Lower lobe of right lung (tissue), 2 donors: Measurements from ENCODE around the gene MBLAC2. TPM values are rescaled to one million over a fixed set of nuclear protein-coding genes. Genes with fewer than 3 reads are reported as not detected.

Experiments used
- ATAC-seq, 2 donors: fragments of 200-7000 bp; cut with Tn5 transposase; one replicate each; pipeline ENCODE4 v1.9.1; 2020 to 2022; ENCODE audit warnings: mild to moderate bottlenecking in 2 of 2, moderate library complexity in 2 of 2
- DNase-seq: peaks from one replicate; pipeline ENCODE4 v3.0.0-alpha.2; 2020
- H3K27ac ChIP-seq: fragments of 200-600 bp; one replicate; pipeline ENCODE4 v1.8.0; 2022
- H3K27me3 ChIP-seq: fragments of 200-600 bp; one replicate; pipeline ENCODE4 v1.8.0; 2022; ENCODE audit warnings: low read depth
- H3K36me3 ChIP-seq: fragments of 200-600 bp; one replicate; pipeline ENCODE4 v1.8.0; 2022; ENCODE audit warnings: mild to moderate bottlenecking
- H3K4me1 ChIP-seq: fragments of 200-600 bp; one replicate; pipeline ENCODE4 v1.8.0; 2022
- H3K4me3 ChIP-seq: fragments of 200-600 bp; one replicate; pipeline ENCODE4 v1.8.0; 2022; ENCODE audit warnings: mild to moderate bottlenecking
- H3K9me3 ChIP-seq: fragments of 200-600 bp; one replicate; pipeline ENCODE4 v1.8.0; 2022
- intact Hi-C: fragments of 100-400 bp; cut with DNase I; formaldehyde crosslinking; loops from one replicate; pipeline ENCODE4 v1.11.0; 2022
- long read RNA-seq: library from polyadenylated mRNA; unstranded; transcript quantifications from one replicate; pipeline ENCODE4 v2.0.0, GENCODE V29; 2021
- total RNA-seq: library from RNA; stranded (reverse); fragmentation: NEBNext Ultra II Directional; extraction: Animal tissue kit (Norgen Biotek cat#: 25700); gene quantifications from one replicate; pipeline ENCODE4 v1.2.1, GENCODE V29; 2021
- TF ChIP-seq, protein P1 (sequence below): fragments of 200-600 bp; IDR thresholded peaks from one replicate; pipeline ENCODE4 v1.8.0; 2022; ENCODE audit warnings: antibody characterized with exemption, mild to moderate bottlenecking
- donor health status: DM: no; HTN: yes; CAD: no; lungs with severe emphysema.

Gene MBLAC2
- 5.9 TPM for total RNA-seq
- long read RNA-seq, full-length matches to known transcripts, result 11 of 12 reads
- long read RNA-seq, partial matches to known transcripts, result 0 of 12 reads
- long read RNA-seq, other reads (novel, unspliced or antisense), result 1 of 12 reads

DNA sequence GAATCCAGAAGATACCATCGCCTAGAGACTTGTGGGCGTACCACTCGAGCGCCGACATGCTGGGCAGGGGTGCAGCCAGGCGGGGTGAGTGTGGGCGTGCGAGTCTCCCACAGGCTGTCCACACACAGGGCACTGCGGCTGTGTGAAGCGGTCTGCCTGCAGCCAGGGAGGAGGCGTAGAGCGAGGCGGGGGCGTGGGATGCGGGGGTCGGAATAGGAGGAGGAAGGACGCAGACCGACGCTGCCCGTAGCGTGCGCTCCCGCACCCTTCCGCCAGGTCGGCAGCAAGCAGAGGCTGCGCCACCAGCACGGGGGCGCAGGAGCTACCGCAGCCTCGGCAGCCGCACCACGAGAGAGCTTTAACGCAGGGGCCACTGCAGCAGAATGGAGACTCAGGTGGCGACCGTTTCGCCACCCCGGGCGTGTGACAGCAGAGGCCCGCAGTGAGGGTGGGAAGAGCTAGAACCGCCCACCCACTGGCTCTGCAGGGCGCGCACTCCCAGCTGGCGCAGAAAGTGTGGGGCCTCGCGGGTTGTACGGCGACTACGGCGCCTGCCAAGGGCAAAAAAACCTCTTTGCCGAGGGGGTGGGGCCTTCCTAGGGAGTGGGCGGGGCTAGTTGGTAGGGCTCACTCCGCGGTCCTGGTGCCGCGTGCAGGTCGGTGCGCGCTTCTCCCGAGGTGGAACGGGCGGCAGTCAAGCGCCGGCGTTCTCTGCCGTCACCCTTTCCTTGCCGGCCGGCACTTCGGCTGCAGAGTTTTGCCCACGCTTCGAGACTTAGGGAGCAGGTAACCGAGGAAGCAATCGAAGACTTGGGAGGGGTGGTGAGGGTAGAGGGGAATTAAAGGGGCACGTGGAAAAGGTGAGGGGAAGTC, at the start of gene MBLAC2, which contains the start of gene POLR3G:
Gene MBLAC2, minus strand, starts transcription at position 537 of the 873 bp plus-strand sequence. Its CDS starts 479 bp downstream, at position 58.
Gene POLR3G, plus strand, starts transcription at position 630 of the 873 bp plus-strand sequence. CDS start 10,704 bp downstream, outside the sequence.
- H3K9me3 ChIP-seq, result no peaks in the 10 kb centered on the region
- peaks cover 23% of the 10 kb centered on the region for H3K4me1 ChIP-seq
- DNase-seq, result peak; percentile 94
- H3K27ac ChIP-seq, result peak within 1 kb of the TSS; percentile 83
- H3K27me3 ChIP-seq, result no peaks in the 10 kb centered on the region
- H3K4me3 ChIP-seq, result peak within 1 kb of the TSS; percentile 96
- TF ChIP-seq, protein P1, sequence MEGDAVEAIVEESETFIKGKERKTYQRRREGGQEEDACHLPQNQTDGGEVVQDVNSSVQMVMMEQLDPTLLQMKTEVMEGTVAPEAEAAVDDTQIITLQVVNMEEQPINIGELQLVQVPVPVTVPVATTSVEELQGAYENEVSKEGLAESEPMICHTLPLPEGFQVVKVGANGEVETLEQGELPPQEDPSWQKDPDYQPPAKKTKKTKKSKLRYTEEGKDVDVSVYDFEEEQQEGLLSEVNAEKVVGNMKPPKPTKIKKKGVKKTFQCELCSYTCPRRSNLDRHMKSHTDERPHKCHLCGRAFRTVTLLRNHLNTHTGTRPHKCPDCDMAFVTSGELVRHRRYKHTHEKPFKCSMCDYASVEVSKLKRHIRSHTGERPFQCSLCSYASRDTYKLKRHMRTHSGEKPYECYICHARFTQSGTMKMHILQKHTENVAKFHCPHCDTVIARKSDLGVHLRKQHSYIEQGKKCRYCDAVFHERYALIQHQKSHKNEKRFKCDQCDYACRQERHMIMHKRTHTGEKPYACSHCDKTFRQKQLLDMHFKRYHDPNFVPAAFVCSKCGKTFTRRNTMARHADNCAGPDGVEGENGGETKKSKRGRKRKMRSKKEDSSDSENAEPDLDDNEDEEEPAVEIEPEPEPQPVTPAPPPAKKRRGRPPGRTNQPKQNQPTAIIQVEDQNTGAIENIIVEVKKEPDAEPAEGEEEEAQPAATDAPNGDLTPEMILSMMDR, result peak; percentile 61
- ATAC-seq, result peak; percentile 98
- H3K36me3 ChIP-seq, result no peaks in the 10 kb centered on the region
- intact Hi-C loops, result no loop called here

DNA sequence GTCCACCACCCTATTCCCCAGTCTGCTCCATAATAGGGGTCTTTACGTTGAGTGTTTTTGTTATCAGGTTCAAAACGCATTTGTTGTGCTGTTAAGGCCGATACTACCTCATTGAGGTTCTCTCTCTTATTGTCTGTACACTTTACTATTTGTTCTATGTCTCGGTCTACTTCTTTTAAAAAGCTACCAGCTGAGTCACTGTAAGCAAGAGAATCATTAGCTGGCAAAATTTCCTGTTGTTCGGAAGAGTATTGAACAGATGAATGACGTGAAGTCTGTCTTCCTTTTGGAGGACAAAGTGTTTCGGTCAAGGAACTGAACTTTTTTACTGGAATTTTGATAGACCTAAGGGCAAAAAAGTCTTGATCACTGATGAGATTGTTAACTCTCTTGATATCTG, 44.5 kb upstream of the MBLAC2 start:
- ATAC-seq (no peak), DNase-seq (no peak)
- H3K9me3 ChIP-seq, result no peaks in the 10 kb centered on the region
- peaks cover 55% of the 10 kb centered on the region for H3K36me3 ChIP-seq
- TF ChIP-seq, protein P1, result no peak
- no peak overlapping the region for H3K4me3 ChIP-seq
- intact Hi-C loops, result no loop called here
- no peaks in the 10 kb centered on the region for H3K4me1 ChIP-seq
- no peaks in the 10 kb centered on the region for H3K27me3 ChIP-seq
- H3K27ac ChIP-seq, result no peak overlapping the region

DNA sequence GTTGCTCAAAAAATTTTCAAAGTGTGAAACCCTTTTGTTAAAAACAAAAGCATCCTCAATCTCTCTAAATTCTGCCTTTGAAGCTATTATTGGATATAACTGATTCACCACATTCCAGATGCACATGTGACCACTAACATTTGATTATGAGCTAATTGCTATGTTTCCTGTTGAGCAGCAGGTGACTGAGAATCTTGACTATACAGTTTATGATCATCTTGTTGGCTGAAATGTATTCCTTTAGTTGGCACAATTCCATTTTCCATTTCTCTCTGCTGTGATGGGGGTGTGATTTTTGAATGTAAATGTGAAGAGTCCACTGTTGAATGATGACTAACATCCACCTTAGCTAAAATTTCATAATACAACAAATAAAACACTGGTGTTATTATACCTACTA, 44.1 kb upstream of the MBLAC2 start:
- Histone ChIP-seq H3K27ac (no peak overlapping the region), H3K27me3 (no peaks in the 10 kb centered on the region), H3K4me3 (no peak overlapping the region), H3K9me3 (no peaks in the 10 kb centered on the region), H3K36me3 (peaks cover 50% of the 10 kb centered on the region), H3K4me1 (no peaks in the 10 kb centered on the region)
- DNase-seq (no peak), ATAC-seq (no peak)
- TF ChIP-seq, protein P1, result no peak
- intact Hi-C loops, result no loop called here

DNA sequence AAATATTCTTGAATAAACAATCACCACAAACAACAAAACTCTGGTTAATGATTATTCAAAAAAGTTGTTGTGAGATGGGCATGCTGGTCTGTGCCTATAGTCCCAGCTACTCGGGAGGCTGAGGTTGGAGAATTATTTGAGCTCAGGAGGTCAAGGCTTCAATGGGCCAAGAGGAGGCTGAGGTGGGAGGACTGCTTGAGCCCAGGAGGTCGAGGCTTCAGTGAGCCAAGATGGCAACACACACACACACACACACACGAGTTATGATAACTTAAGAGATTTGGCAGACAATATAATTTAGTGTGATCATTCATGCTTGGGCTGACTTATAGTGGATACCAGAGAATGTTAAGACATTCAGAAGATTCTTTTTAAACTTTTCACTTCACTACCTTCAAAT, 39.9 kb upstream of the MBLAC2 start:
- H3K9me3 ChIP-seq, result no peaks in the 10 kb centered on the region
- TF ChIP-seq, protein P1, result no peak
- no peak for ATAC-seq
- no peak overlapping the region for H3K4me3 ChIP-seq
- H3K27ac ChIP-seq, result no peak overlapping the region
- no peaks in the 10 kb centered on the region for H3K27me3 ChIP-seq
- no peak for DNase-seq
- H3K4me1 ChIP-seq, result no peaks in the 10 kb centered on the region
- peaks cover 13% of the 10 kb centered on the region for H3K36me3 ChIP-seq
- intact Hi-C loops, result no loop called here

DNA sequence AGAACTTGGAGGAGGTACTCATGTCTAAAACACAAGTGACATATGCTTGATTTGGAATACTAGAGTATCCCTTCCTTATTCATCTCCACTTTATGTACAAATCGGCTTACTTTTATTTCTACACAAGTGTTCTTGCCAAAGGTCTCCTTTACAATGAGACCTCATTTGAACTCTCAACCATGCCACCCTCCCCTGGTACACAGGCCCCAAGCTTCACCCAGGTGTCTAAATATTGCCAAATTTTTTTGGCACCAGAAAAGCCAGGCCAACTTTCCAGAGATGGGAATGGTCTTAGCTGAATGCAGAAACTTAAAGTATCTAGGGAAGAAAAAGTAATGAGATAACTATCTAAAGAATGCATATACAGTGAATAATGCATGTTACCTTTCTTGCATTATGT, 35.9 kb upstream of the MBLAC2 start:
- ATAC-seq, result peak in 1 of 2 donors; percentile 18
- intact Hi-C loops, result no loop called here
- no peaks in the 10 kb centered on the region for H3K4me1 ChIP-seq
- DNase-seq, result no peak
- H3K4me3 ChIP-seq, result no peak overlapping the region
- no peaks in the 10 kb centered on the region for H3K27me3 ChIP-seq
- no peak overlapping the region for H3K27ac ChIP-seq
- no peaks in the 10 kb centered on the region for H3K36me3 ChIP-seq
- TF ChIP-seq, protein P1, result no peak
- no peaks in the 10 kb centered on the region for H3K9me3 ChIP-seq
